SU-DHL-6 (cell line): ENCODE results near the gene REXO4.

Experiments used
- EZH2phosphoT487 ChIP-seq: fragments of 200-600 bp; sonication (generic), shearing (Covaris generic); conservative IDR thresholded peaks from 2 replicates; pipeline ENCODE4 v1.6.1; 2018; ENCODE audit warnings: mild to moderate bottlenecking, antibody characterized with exemption, low read length, moderate library complexity, mixed read lengths
- TF ChIP-seq, protein P1 (sequence below): fragments of 200-600 bp; sonication (generic); IDR thresholded peaks from one replicate; pipeline ENCODE4 v1.5.1; 2017; ENCODE audit warnings: antibody characterized with exemption, mild to moderate bottlenecking, low read length, moderate library complexity; ENCODE audit not compliant: insufficient read depth, poor library complexity, severe bottlenecking

DNA sequence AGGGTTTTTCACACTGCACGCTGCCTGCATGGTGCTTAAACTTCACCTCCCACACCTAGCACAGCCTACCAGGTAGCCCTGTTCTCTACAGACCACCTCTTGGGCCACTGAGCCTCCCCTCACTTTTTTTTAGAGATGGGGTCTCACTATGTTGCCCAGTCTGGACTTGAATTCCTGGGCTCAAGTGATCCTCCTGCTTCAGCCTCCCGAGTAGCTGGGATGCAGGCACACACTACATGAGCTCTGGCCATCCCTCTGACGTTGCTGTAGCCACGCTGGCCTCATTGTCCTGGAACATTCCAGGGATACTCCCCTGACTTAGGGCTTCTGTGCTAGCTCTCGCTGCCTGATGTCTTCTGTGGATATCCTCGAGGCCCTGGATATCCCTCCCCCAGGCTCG lies 34.8 kb upstream of the REXO4 start:
- TF ChIP-seq EZH2phosphoT487, result no peak
- TF ChIP-seq, protein P1, sequence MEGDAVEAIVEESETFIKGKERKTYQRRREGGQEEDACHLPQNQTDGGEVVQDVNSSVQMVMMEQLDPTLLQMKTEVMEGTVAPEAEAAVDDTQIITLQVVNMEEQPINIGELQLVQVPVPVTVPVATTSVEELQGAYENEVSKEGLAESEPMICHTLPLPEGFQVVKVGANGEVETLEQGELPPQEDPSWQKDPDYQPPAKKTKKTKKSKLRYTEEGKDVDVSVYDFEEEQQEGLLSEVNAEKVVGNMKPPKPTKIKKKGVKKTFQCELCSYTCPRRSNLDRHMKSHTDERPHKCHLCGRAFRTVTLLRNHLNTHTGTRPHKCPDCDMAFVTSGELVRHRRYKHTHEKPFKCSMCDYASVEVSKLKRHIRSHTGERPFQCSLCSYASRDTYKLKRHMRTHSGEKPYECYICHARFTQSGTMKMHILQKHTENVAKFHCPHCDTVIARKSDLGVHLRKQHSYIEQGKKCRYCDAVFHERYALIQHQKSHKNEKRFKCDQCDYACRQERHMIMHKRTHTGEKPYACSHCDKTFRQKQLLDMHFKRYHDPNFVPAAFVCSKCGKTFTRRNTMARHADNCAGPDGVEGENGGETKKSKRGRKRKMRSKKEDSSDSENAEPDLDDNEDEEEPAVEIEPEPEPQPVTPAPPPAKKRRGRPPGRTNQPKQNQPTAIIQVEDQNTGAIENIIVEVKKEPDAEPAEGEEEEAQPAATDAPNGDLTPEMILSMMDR, result no peak
